Neural progenitor cell (in vitro differentiated cells): ENCODE data around the gene ANO7. TPM values are rescaled to one million over a fixed set of nuclear protein-coding genes. Genes with fewer than 3 reads are reported as not detected.

ENCODE experiments used
- DNase-seq: peaks from one replicate; pipeline ENCODE4 v3.0.0-alpha.2; 2016; ENCODE audit warnings: low spot score
- H2AFZ ChIP-seq: fragments of 200-600 bp; sonication (generic); replicated peaks from 2 replicates; pipeline ENCODE4 v1.6.1; 2016; ENCODE audit warnings: antibody characterized with exemption
- H3F3A ChIP-seq: fragments of 200-600 bp; sonication (generic); 2 replicates; pipeline ENCODE4 v1.6.1; 2016; ENCODE audit warnings: antibody characterized with exemption, low read depth
- H3K27ac ChIP-seq: fragments of 200-600 bp; sonication (generic); 2 replicates; pipeline ENCODE4 v1.5.1; 2016; ENCODE audit warnings: mild to moderate bottlenecking
- H3K27me3 ChIP-seq: fragments of 200-600 bp; sonication (generic); 2 replicates; pipeline ENCODE4 v1.6.1; 2016; ENCODE audit warnings: mild to moderate bottlenecking, moderate library complexity
- H3K36me3 ChIP-seq: fragments of 200-600 bp; sonication (generic); 2 replicates; pipeline ENCODE4 v1.5.1; 2016
- H3K4me1 ChIP-seq: fragments of 200-600 bp; sonication (generic); 2 replicates; pipeline ENCODE4 v1.6.1; 2016; ENCODE audit warnings: mixed run types
- H3K4me2 ChIP-seq: fragments of 200-600 bp; sonication (generic); 2 replicates; pipeline ENCODE4 v1.6.1; 2016
- H3K4me3 ChIP-seq: fragments of 200-600 bp; sonication (generic); 2 replicates; pipeline ENCODE4 v1.5.1; 2016
- H3K79me2 ChIP-seq: fragments of 200-600 bp; sonication (generic); 2 replicates; pipeline ENCODE4 v1.6.1; 2016; ENCODE audit warnings: low read depth
- H3K9ac ChIP-seq: fragments of 200-600 bp; sonication (generic); 2 replicates; pipeline ENCODE4 v1.6.1; 2016
- H3K9me3 ChIP-seq: fragments of 200-600 bp; sonication (generic); 2 replicates; pipeline ENCODE4 v1.5.1; 2016; ENCODE audit warnings: low read depth
- H4K20me1 ChIP-seq: fragments of 200-600 bp; sonication (generic); 2 replicates; pipeline ENCODE4 v1.6.1; 2016; ENCODE audit warnings: low read depth
- H3K27ac Mint-ChIP-seq: 3 replicates; pipeline ENCODE4 v1.8.0; 2021; ENCODE audit warnings: mixed read lengths
- H3K27me3 Mint-ChIP-seq: 2 replicates; pipeline ENCODE4 v1.8.0; 2022; ENCODE audit warnings: low read depth, mild to moderate bottlenecking, inconsistent platforms, moderate library complexity, mixed read lengths; ENCODE audit not compliant: insufficient read depth
- H3K36me3 Mint-ChIP-seq: 3 replicates; pipeline ENCODE4 v1.8.0; 2021; ENCODE audit warnings: mixed read lengths
- H3K4me1 Mint-ChIP-seq: 3 replicates; pipeline ENCODE4 v1.8.0; 2021; ENCODE audit warnings: mixed read lengths
- H3K4me3 Mint-ChIP-seq: 3 replicates; pipeline ENCODE4 v1.8.0; 2021; ENCODE audit warnings: mild to moderate bottlenecking, moderate library complexity, mixed read lengths
- H3K9me3 Mint-ChIP-seq: 3 replicates; pipeline ENCODE4 v1.8.0; 2020; ENCODE audit warnings: mixed read lengths
- CTCF ChIP-seq: fragments of 200-600 bp; sonication (generic); IDR thresholded peaks from 2 replicates; pipeline ENCODE4 v1.5.1; 2017; ENCODE audit warnings: antibody characterized with exemption, mild to moderate bottlenecking
- EZH2 ChIP-seq: fragments of 200-600 bp; sonication (generic); IDR thresholded peaks from 2 replicates; pipeline ENCODE4 v1.6.1; 2017; ENCODE audit warnings: antibody characterized with exemption, mild to moderate bottlenecking, moderate library complexity
- EZH2phosphoT487 ChIP-seq: fragments of 200-600 bp; sonication (generic); IDR thresholded peaks from 2 replicates; pipeline ENCODE4 v1.6.1; 2017; ENCODE audit warnings: antibody characterized with exemption
- total RNA-seq: library from RNA; depleted of rRNA; stranded (reverse); fragments of >200 nt; gene quantifications from 2 replicates; pipeline ENCODE4 v1.2.3, GENCODE V29; 2015; ENCODE audit warnings: low replicate concordance

The ANO7 gene
- total RNA-seq, 1 donor from 2014 or later = not detected

- Mint-ChIP-seq H3K9me3 (no peaks in the 10 kb centered on the region), H3K4me1 (no peaks in the 10 kb centered on the region), H3K4me3 (no peak overlapping the region), H3K27me3 (peaks cover 3% of the 10 kb centered on the region), H3K27ac (no peak overlapping the region), H3K36me3 (peaks cover 50% of the 10 kb centered on the region)
- Histone ChIP-seq H3K9me3 (no peaks in the 10 kb centered on the region), H3K9ac (no peak overlapping the region), H3K79me2 (no peaks in the 10 kb centered on the region), H3K36me3 (peaks cover 2% of the 10 kb centered on the region), H3K27ac (no peak overlapping the region), H3K27me3 (no peaks in the 10 kb centered on the region), H3K4me2 (no peak overlapping the region), H2AFZ (no peak overlapping the region), H3K4me3 (no peak overlapping the region), H3K4me1 (no peaks in the 10 kb centered on the region), H3F3A (no peaks in the 10 kb centered on the region), H4K20me1 (peaks cover 16% of the 10 kb centered on the region)
- no peak for DNase-seq
- TF ChIP-seq CTCF (no peak), EZH2 (no peak), EZH2phosphoT487 (no peak)
Measured at GRCh38 chr2:241237047-241237446, 48.6 kb downstream of the ANO7 start.

- H3K4me1 Mint-ChIP-seq = no peaks in the 10 kb centered on the region
- no peaks in the 10 kb centered on the region for H3K9me3 Mint-ChIP-seq
- Histone ChIP-seq H3K4me1 (no peaks in the 10 kb centered on the region), H3K79me2 (no peaks in the 10 kb centered on the region), H3K4me2 (no peak overlapping the region), H3F3A (no peaks in the 10 kb centered on the region), H4K20me1 (peaks cover 13% of the 10 kb centered on the region), H3K27ac (no peak overlapping the region), H3K9me3 (no peaks in the 10 kb centered on the region), H3K27me3 (no peaks in the 10 kb centered on the region), H3K9ac (no peak overlapping the region), H3K36me3 (peaks cover 2% of the 10 kb centered on the region), H2AFZ (no peak overlapping the region), H3K4me3 (no peak overlapping the region)
- TF ChIP-seq EZH2 (no peak), CTCF (no peak), EZH2phosphoT487 (no peak)
- H3K27ac Mint-ChIP-seq = no peak overlapping the region
- no peak overlapping the region for H3K4me3 Mint-ChIP-seq
- no peak for DNase-seq
- peaks cover 3% of the 10 kb centered on the region for H3K27me3 Mint-ChIP-seq
- peaks cover 54% of the 10 kb centered on the region for H3K36me3 Mint-ChIP-seq
Measured at GRCh38 chr2:241237949-241238371, 49.5 kb downstream of the ANO7 start.

GRCh38 chr2:241238693-241239198 is 50.3 kb downstream of the ANO7 start:
- H3F3A ChIP-seq = no peaks in the 10 kb centered on the region
- H3K36me3 ChIP-seq = peaks cover 2% of the 10 kb centered on the region
- no peak overlapping the region for H3K27ac ChIP-seq
- H3K4me2 ChIP-seq = no peak overlapping the region
- H3K4me1 Mint-ChIP-seq = no peaks in the 10 kb centered on the region
- peaks cover 3% of the 10 kb centered on the region for H3K27me3 Mint-ChIP-seq
- no peaks in the 10 kb centered on the region for H3K9me3 Mint-ChIP-seq
- H4K20me1 ChIP-seq = peaks cover 13% of the 10 kb centered on the region
- H3K9me3 ChIP-seq = no peaks in the 10 kb centered on the region
- H3K36me3 Mint-ChIP-seq = peaks cover 52% of the 10 kb centered on the region
- H2AFZ ChIP-seq = no peak overlapping the region
- H3K4me1 ChIP-seq = no peaks in the 10 kb centered on the region
- H3K4me3 ChIP-seq = no peak overlapping the region
- no peak for DNase-seq
- no peak overlapping the region for H3K9ac ChIP-seq
- TF ChIP-seq CTCF (no peak), EZH2phosphoT487 (no peak), EZH2 (no peak)
- no peaks in the 10 kb centered on the region for H3K27me3 ChIP-seq
- no peak overlapping the region for H3K27ac Mint-ChIP-seq
- no peaks in the 10 kb centered on the region for H3K79me2 ChIP-seq
- no peak overlapping the region for H3K4me3 Mint-ChIP-seq
